HepG2 (cell line): ENCODE measurements around the gene ANO6. TPM values are rescaled to one million over a fixed set of nuclear protein-coding genes. Genes with fewer than 3 reads are reported as not detected.

Source experiments
- ATAC-seq: fragments of 200-7000 bp; cut with Tn5 transposase; 3 replicates; pipeline ENCODE4 v1.9.1; 2020; ENCODE audit warnings: mild to moderate bottlenecking, moderate library complexity
- BruUV-seq: library from RNA; stranded (reverse); fragments of 400-500 nt; replicated peaks from 2 replicates; lab custom pipeline; 2021; lab: Mats Ljungman, UMichigan
- CTCF ChIA-PET: fragments of 300-600 bp; formaldehyde crosslinking; extraction: SDS; loops from one replicate; lab custom pipeline; 2021; ENCODE audit warnings: low total read pairs, inconsistent platforms, low intra/inter-chr PET ratio; lab: Yijun Ruan, JAX
- POLR2A ChIA-PET: fragments of 350-600 bp; sonication (Branson Sonifier 250); formaldehyde crosslinking; loops from one replicate; lab custom pipeline; 2020; ENCODE audit warnings: antibody characterized with exemption, inconsistent platforms; lab: Yijun Ruan, JAX
- DNase-seq: peaks from one replicate; pipeline ENCODE4 v3.0.0-alpha.2; 2015; ENCODE audit warnings: low spot score
- FAIRE-seq: peaks from 3 replicates; lab custom pipeline; 2011; peaks lifted over from hg19 to GRCh38; lab: Jason Lieb, UNC
- H2AFZ ChIP-seq: one replicate; pipeline ENCODE4 v1.6.1; 2011; ENCODE audit warnings: low read length, inconsistent platforms
- H3K27ac ChIP-seq: fragments of 300-600 bp; 3 replicates; pipeline ENCODE4 v1.8.0; 2011; ENCODE audit warnings: mixed run types, mild to moderate bottlenecking, mixed read lengths, low read length, inconsistent platforms; ENCODE audit not compliant: insufficient read depth; ENCODE audit errors: extremely low read length
- H3K27me3 ChIP-seq, 2 experiments: fragments of 200-600 bp in 1 of 2; 2 replicates in 1 of 2; 3 replicates in 1 of 2; pipeline versions ENCODE4 v1.6.0 to v1.8.0; 2011; ENCODE audit warnings: low read length in 2 of 2, mild to moderate bottlenecking in 2 of 2, moderate library complexity in 2 of 2, inconsistent platforms in 1 of 2; ENCODE audit not compliant: insufficient read depth in 2 of 2, control insufficient read depth in 1 of 2
- H3K36me3 ChIP-seq, 2 experiments: fragments of 200-600 bp in 1 of 2; replicated peaks in 1 of 2; 2 replicates in 1 of 2; 3 replicates in 1 of 2; pipeline versions ENCODE4 v1.5.1 to v1.8.0; 2011; ENCODE audit warnings: low read length in 2 of 2, inconsistent platforms in 1 of 2; ENCODE audit not compliant: insufficient read depth in 2 of 2, control insufficient read depth in 1 of 2
- H3K4me1 ChIP-seq: 2 replicates; pipeline ENCODE4 v1.5.1; 2012; ENCODE audit warnings: low read length, inconsistent platforms; ENCODE audit not compliant: insufficient read depth
- H3K4me2 ChIP-seq: 2 replicates; pipeline ENCODE4 v1.6.0; 2011; ENCODE audit warnings: low read depth, low read length, inconsistent platforms
- H3K4me3 ChIP-seq, 3 experiments: fragments of 200-600 bp in 1 of 3; sonication (generic), shearing (Covaris generic) in 1 of 3; replicated peaks in 1 of 3; 2 replicates each; pipeline ENCODE4 v1.5.1; 2011 to 2016; ENCODE audit warnings: low read length in 3 of 3, inconsistent platforms in 2 of 3, low read depth in 2 of 3, mild to moderate bottlenecking in 2 of 3, control low read depth in 1 of 3, mixed read lengths in 1 of 3; ENCODE audit not compliant: insufficient read depth in 1 of 3
- H3K79me2 ChIP-seq: one replicate; pipeline ENCODE4 v1.6.1; 2011; ENCODE audit warnings: low read length, inconsistent platforms; ENCODE audit not compliant: insufficient read depth
- H3K9ac ChIP-seq: 2 replicates; pipeline ENCODE4 v1.6.0; 2011; ENCODE audit warnings: mild to moderate bottlenecking, low read depth, low read length, inconsistent platforms; ENCODE audit not compliant: insufficient read depth
- H3K9me3 ChIP-seq: 2 replicates; pipeline ENCODE4 v1.5.1; 2012; ENCODE audit warnings: mild to moderate bottlenecking, low read length
- H4K20me1 ChIP-seq: 2 replicates; pipeline ENCODE4 v1.6.0; 2011; ENCODE audit warnings: inconsistent platforms, mild to moderate bottlenecking, low read length, moderate library complexity; ENCODE audit not compliant: insufficient read depth
- BRD4 ChIP-seq: sonication (generic); formaldehyde crosslinking; IDR thresholded peaks from 2 replicates; pipeline ENCODE4 v1.4.0; 2020; ENCODE audit warnings: missing genetic modification reagents
- DZIP1 ChIP-seq: sonication (generic); formaldehyde crosslinking; IDR thresholded peaks from 2 replicates; pipeline ENCODE4 v1.5.0; 2020; ENCODE audit warnings: mild to moderate bottlenecking, missing genetic modification reagents
- HNF4A ChIP-seq: sonication (generic); formaldehyde crosslinking; IDR thresholded peaks from 2 replicates; pipeline ENCODE4 v1.4.0; 2020; ENCODE audit warnings: missing genetic modification reagents
- JDP2 ChIP-seq: sonication (generic); formaldehyde crosslinking; IDR thresholded peaks from 2 replicates; pipeline ENCODE4 v1.8.1; 2022; ENCODE audit warnings: missing genetic modification reagents, borderline replicate concordance
- ZBTB25 ChIP-seq: IDR thresholded peaks from 2 replicates; pipeline ENCODE4 v1.6.1; 2018; ENCODE audit warnings: missing genetic modification reagents
- ZNF333 ChIP-seq: sonication (generic); formaldehyde crosslinking; IDR thresholded peaks from 2 replicates; pipeline ENCODE4 v1.4.0; 2020; ENCODE audit warnings: mild to moderate bottlenecking, missing genetic modification reagents, borderline replicate concordance
- WGBS: methylation state at CpG from one replicate; pipeline ENCODE4 v1.1.6; 2017; ENCODE audit warnings: low lambda C conversion rate; 5-methylcytosine and 5-hydroxymethylcytosine counted together
- in situ Hi-C: cut with HindIII; loops from 2 replicates; pipeline ENCODE4 v1.10.0; 2017; ENCODE audit warnings: low pct_unique_long_range_greater_than_20kb; ENCODE audit not compliant: extremely low pct_ligation_motif_present
- intact Hi-C: fragments of 100-400 bp; cut with micrococcal nuclease; formaldehyde crosslinking; loops from one replicate; pipeline ENCODE4 v1.10.0; 2022; ENCODE audit not compliant: unreplicated experiment
- polyA plus RNA-seq, 8 experiments: library from polyadenylated mRNA; depleted of rRNA in 3 of 8; stranded (reverse) in 7 of 8; unstranded in 1 of 8; fragments of >200 nt; fragmentation: Illumina TruSeq in 4 of 8; extraction: Trizol in 4 of 8; gene quantifications; 2 replicates each; pipeline versions ENCODE4 v1.2.1 to v1.2.3, GENCODE V29; 2011 to 2016; ENCODE audit warnings: low read depth in 4 of 8, missing spikeins in 1 of 8, mixed read lengths in 1 of 8; ENCODE audit not compliant: insufficient read depth in 1 of 8
- total RNA-seq, 5 experiments: library from RNA; depleted of rRNA; stranded (reverse); fragments of >200 nt; fragmentation: Illumina TruSeq; extraction: Trizol; gene quantifications; 2 replicates each; pipeline ENCODE4 v1.2.3, GENCODE V29; 2016; ENCODE audit warnings: low read depth in 1 of 5

The ANO6 gene
- total and polyA plus RNA-seq, 2 of the 13 experiments (the other 11 are each of a cell fraction or from before 2014, with no cell fraction given), result 37.8 to 57.1 TPM

- in situ Hi-C loops, result no loop called here
- Histone ChIP-seq H3K4me1 (no peaks in the 10 kb centered on the region), H3K9ac (no peak overlapping the region), H2AFZ (no peak overlapping the region), H3K4me3 (no peak overlapping the region), H3K4me2 (no peak overlapping the region), H3K79me2 (peaks cover 31% of the 10 kb centered on the region), H3K36me3 (no peaks in the 10 kb centered on the region), H3K9me3 (peaks cover 4% of the 10 kb centered on the region; the same call in 1 of the 2 replicates), H4K20me1 (no peaks in the 10 kb centered on the region)
- BruUV-seq, result no TSS peak
- WGBS, result 96% methylated on average over 4 of the region's 4 CpGs
- intact Hi-C loops, result no loop called here
- DNase-seq (no peak), ATAC-seq (no peak), FAIRE-seq (no peak)
- CTCF ChIA-PET, result no interaction called here
- TF ChIP-seq DZIP1 (CRISPR knock-in tag), result no peak
- TF ChIP-seq, all 625 proteins: peak for 0
- POLR2A ChIA-PET, result no interaction called here
- Histone ChIP-seq H3K27me3 (no peaks in the 10 kb centered on the region), H3K27ac (no peak overlapping the region)
Observed at GRCh38 chr12:45243963-45244362, 28.1 kb downstream of the ANO6 start.

GRCh38 chr12:45244561-45245343, 28.9 kb downstream of the ANO6 start:
- Histone ChIP-seq H3K9ac (no peak overlapping the region), H3K4me1 (no peaks in the 10 kb centered on the region), H3K27me3 (no peaks in the 10 kb centered on the region), H2AFZ (no peak overlapping the region), H3K36me3 (no peaks in the 10 kb centered on the region), H3K79me2 (peaks cover 31% of the 10 kb centered on the region), H3K27ac (no peak overlapping the region)
- POLR2A ChIA-PET, result no interaction called here
- ATAC-seq (no peak), FAIRE-seq (no peak), DNase-seq (no peak)
- no TSS peak for BruUV-seq
- CTCF ChIA-PET, result no interaction called here
- in situ Hi-C loops, result no loop called here
- WGBS, result 97% methylated on average over 9 of the region's 9 CpGs
- TF ChIP-seq JDP2 (CRISPR knock-in tag) (no peak), ZBTB25 (CRISPR knock-in tag) (no peak), HNF4A (no peak), BRD4 (CRISPR knock-in tag) (no peak), ZNF333 (CRISPR knock-in tag) (no peak)
- TF ChIP-seq, all 625 proteins: peak for 0
- Histone ChIP-seq H3K4me3 (no peak overlapping the region), H3K4me2 (no peak overlapping the region), H3K9me3 (peaks cover 4% of the 10 kb centered on the region; the same call in 1 of the 2 replicates), H4K20me1 (no peaks in the 10 kb centered on the region)
- intact Hi-C loops, result no loop called here
